NCI-H345 treated with DMSO at 0.1 percent for 48 hours (cell line): ENCODE measurements around the gene ZNF135.

Experiments used
- DNase-seq: peaks from one replicate; lab custom pipeline; 2025; ENCODE audit not compliant: unreplicated experiment; lab: John Stamatoyannopoulos, UW

Gene ZNF135

DNA sequence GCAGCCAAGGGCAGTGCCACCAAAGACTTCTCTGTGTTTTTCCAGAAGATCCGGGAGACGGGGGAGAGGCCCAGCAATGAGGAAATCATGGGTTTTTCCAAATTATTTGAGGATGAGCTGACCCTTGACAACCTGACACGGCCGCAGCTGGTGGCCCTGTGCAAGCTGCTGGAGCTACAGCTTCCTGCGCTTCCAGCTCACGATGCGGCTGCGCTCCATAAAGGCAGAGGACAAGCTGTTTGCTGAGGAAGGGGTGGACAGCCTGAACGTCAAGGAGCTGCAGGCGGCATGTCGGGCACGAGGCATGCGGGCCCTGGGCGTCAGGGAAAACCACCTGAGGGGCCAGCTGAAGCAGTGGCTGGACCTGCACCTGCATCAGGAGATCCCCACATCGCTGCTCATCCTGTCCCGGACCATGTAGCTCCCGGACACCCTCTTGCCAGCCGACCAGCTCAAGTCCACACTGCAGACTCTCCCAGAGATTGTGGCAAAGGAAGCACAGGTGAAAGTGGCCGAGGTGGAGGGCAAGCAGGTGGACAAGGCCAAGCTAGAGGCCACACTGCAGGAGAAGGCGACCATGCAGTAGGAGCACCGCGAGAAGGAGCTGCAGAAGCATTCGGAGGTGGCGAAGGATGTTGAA lies 13.6 kb upstream of the ZNF135 start:
- no peak for DNase-seq

DNA sequence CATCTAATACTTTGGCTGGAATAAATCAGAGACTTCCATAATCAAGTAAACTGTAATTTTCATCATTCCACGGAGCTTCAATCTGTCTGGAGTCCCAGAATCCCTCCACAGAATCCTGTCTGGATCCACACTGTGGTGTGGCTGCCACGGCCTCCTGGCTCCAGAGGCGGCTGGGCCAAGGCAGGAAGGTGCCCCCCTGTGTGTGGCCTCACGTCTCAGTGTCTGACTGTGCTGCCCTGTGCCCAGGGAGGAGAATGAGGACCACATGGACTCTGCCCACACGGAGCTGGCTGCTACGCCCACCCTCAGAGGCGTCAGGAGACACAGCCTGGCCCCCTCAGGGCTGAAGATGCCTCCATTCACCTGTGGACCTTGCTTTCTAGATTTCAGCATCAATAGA lies 12.2 kb upstream of the ZNF135 start:
- DNase-seq, result no peak

DNA sequence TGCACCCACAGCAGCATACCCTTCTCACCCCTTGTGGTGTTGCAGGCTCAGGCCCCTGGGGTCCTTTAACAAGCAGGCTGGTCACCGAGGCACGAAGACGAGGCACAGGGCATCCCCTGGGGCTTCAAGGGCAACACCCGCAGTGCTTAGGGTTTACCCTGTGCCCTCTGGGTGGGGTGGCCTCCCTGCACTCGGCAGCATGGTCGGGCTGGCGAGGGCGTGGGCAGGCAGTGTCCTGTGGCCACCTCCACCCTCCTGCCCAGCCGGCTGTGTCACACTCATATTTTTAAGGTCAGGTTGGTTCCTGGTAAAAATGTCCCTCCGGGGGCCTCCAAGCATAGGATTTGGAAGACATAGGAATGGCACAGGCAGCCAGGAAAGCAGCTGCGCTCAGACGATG lies 11.4 kb upstream of the ZNF135 start:
- DNase-seq, result no peak

GRCh38 chr19:58052256-58052655 lies 6.8 kb upstream of the ZNF135 start:
- no peak for DNase-seq

DNA sequence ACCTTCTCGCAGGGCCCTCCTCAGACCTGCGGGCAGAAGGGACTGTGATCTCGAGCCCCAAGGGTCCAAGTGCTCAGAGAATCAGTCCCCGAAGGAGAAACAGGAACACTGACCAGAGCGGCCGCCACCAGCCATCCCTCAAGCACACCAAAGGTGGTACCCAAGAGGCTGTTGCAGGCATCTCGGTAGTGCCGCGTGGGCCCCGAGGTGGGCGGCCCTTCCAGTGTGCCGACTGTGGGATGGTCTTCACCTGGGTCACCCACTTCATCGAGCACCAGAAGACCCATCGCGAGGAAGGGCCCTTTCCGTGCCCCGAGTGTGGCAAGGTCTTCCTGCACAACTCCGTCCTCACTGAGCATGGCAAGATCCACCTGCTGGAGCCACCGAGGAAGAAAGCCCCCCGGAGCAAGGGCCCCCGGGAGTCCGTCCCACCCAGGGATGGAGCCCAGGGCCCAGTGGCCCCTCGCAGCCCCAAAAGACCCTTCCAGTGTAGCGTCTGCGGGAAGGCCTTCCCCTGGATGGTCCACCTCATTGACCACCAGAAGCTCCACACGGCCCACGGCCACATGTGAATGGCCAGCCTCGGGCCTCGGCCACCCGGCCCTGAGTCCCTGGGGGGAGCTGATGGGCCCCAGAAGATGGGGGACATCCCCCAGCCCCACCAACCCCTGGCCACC lies 5.5 kb upstream of the ZNF135 start:
- no peak for DNase-seq

- DNase-seq, result no peak
Measured at GRCh38 chr19:58054901-58055874, 3.9 kb upstream of the ZNF135 start.

DNA sequence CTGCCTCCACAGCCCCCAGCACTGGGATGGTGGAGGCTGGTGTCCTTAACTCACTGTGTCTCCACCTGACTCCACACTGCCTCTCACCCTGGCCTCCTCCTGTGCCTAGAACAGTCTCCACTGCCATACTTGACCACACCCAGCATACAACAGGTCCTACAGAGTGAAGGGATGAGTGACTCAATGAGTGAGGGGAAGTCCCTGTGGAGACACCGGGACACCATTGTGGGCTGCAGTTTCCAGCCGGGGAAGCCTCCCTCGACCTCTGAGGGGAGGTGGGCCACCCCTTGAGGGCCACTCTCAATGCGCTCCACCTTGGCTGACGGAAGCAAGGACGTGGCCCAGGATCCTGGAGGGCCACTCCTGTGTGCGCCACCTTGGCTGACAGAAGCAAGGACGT lies 2.8 kb upstream of the ZNF135 start:
- no peak for DNase-seq

DNA sequence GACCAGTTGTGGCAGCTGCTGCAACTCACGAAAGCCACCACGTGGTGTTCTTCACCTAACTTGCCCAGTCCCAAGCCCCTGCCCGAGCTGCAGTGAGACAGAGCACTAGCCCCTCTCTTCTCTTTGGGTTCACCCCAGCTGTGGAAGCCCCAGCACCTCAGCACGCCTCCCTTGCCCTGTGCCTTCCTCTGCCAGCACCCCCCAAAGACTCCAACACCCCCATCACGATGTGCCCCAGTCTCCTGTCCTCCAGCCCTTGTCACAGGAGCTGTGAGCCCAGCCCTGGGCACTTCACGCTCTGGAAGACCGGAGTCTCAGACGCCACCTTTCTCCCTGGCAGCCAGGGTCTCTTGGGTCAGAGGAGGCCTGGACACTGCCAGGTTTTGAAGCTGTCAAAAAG lies 2.2 kb upstream of the ZNF135 start:
- DNase-seq, result no peak

DNA sequence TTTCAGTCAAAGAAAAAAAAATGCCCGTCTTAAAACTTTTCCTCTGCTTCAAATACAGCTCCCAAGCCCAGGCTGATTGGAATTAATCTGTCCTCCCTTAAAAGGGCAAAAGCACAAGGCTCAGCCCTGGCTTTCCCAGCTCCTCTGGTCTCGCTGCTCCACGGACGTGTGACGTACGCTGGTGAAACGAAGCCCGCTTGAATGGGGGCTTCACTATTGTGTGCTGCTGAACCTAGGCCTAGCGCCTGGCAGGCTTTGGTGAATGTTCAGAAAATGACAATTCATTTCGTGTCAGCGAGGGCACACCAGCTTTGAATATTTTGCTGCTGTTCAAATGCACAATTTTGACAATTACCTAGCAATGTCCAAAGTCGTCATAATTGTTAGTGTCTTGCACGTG lies 615 bp upstream of the ZNF135 start:
- no peak for DNase-seq

GRCh38 chr19:58059671-58060078 lies 593 bp downstream of the ZNF135 start:
- DNase-seq, result no peak

DNA sequence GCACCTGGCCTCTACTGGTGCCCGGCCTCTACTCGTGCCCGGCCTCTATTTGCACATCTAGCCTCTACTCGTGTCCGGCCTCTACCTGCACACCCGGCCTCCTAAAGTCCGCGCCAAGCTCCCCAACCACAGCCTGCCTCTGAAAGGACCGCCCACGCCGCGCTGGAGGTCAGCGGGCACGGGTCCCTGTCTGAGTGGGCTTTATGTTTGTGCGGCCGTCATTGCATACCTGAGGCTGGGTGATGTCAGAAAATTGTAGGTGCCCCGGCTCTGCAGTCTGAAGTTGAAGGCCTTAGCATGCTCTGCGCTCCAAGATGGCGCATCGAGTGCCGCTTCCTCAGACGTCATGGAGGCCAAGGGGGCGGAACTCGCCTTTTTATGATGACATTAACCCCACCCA lies 1.1 kb downstream of the ZNF135 start:
- DNase-seq, result no peak

DNA sequence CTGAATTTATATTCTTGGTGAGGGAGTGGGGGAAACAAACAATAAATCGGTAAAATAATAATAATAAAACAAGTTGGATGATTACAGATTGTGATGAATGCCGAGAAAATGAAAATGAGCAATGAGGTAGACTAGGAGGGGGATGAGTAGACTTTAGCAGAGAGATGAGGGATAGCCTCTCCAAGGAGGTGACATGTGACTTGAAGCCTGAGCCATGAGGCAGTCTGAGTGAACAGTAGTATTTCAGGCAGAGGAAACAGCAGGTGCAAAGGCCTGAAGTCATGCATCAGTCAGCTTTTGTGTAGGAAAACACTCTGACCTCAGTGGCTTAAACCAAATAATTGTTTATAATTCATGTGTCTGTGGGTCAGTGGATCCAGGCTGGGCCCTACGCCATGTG lies 4.6 kb downstream of the ZNF135 start:
- no peak for DNase-seq

- no peak for DNase-seq
Measured at GRCh38 chr19:58067240-58067912, 8.3 kb downstream of the ZNF135 start.

DNA sequence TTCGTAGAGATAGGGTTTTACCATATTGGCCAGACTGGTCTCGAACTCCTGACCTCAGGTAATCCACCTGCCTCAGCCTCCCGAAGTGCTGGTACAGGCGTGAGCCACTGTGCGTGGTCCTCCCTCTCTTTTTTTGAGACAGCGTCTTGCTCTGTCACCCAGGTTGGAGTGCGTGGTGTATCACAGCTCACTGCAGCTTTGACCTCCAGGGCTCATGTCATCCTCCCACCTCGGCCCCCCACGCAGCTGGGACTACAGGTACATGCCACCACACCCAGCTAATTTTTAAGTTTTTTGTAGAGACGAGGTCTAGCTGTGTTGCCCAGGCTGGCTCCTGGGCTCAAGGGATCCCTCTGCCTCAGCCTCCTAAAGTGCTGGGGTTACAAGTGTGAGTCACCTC lies 20.7 kb downstream of the ZNF135 start:
- no peak for DNase-seq

DNA sequence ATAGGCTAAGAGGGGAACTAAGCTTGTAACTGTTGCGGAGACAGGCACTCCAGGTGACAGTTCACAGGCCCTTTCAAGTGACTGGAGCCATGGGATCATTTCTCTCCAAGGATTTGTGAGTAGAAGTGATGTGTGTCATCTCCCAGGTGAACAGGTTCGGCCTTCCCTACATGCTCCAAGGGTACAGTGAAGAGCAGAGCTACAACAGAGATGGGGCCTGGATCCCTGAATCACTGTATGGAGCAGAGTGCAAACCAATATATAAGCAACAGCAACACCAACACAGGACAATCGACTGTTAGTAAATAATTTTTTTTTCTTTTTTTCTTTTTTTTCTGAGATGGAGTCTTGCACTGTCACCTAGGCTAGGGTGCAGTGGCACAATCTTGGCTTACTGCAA lies 23.9 kb downstream of the ZNF135 start:
- no peak for DNase-seq

- no peak for DNase-seq
Measured at GRCh38 chr19:58084596-58085347, 25.7 kb downstream of the ZNF135 start.

DNA sequence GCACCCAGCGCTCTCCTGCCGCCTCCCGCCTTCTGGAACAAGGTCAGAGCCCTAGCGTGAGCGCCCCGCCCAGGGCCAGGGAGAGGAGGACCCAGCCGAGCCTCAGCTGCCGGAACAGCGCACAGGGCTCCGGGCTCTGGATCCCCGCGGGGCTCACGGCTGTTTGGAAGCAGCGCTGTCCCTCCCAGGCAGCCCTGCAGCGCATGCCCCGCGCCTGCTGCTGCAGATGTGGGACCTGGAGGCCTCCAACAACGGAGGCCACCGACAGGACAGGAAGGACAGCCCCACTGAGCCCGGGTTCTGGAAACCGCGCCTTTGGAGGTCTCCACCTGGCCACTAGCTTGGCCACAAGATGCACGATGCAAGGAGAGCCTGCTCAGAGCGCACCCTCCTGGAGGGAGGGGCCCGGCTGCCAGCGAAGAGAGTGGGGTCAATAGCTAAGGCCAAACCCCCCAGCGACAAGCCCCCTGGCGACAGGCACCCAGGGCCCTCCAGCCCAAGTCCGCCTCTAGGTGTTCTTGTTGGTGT lies 26.3 kb downstream of the ZNF135 start:
- no peak for DNase-seq

DNA sequence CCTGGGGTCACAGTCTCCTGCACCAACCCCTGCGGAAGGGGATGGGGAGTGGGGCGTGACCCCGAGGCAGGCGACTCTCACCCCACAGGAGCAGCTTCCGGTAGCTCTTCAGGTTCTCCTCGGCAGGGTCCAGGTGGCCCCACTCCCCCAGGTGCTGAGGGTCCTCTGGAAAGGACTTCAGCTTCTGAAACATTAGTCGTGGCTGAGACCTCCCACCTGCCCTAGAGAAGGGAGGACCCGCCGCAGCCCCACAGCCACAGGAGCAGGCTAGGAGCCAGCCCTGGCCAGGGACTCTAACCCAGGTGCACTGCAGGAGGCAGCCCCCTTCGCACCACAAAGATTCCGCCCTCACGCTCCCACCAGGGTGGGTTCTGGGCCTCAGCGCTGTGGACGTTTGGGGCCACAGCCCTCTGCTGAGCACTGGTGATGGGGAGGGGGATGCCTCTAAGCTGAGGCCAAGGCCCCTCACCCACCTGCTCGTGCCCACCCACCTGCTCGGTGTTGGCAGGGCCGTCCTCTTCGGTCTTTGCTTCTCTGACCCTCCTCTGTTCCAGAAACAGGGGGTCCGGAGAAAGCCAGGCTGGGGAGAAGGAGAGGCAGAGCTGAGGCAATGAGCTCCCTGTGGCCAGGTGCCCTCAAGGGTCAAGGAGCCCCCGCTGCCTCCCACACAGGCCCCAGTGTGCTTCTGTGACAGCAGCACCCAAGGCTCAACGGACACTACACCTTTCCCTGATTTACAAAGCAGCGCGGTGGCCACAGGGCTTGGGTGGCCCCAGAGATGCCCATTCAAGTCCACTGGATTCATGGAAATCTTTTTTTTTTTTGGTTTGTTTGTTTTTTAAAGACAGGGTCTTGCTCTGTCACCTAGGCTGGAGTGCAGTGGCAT lies 28.0 kb downstream of the ZNF135 start:
- DNase-seq, result no peak

DNA sequence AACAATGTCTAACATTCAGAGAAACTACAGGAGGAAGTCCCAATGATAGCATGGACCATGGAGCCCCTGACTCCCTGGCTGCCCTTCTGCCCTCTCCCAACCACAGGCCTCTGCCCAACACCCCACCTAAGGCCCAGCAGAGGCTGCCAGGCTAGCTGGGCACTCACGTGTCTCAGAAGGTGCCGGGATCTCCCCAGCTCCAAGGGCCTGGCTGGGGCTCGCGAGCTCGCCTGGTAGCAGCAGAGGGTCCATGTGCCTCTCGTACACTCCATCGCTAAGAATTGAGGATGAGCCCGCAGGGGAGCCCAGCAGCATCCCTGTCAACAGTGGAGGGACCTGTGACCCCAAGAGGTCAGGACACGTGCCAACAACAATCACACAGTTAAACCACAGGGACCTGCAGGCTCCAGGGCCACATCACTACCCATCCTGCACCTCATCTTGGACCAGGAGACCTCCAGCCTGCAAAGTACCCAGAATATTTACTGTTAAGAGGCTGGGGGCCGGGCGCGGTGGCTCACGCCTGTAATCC lies 29.5 kb downstream of the ZNF135 start:
- no peak for DNase-seq
